ENCODE measurements around the gene PRLR. TPM values are rescaled to one million over a fixed set of nuclear protein-coding genes. Genes with fewer than 3 reads are reported as not detected.

The PRLR gene
- total and polyA plus RNA-seq, 2 of the 13 experiments (the other 11 are each of a cell fraction or from before 2014, with no cell fraction given) = 12.2 to 13.3 TPM

DNA sequence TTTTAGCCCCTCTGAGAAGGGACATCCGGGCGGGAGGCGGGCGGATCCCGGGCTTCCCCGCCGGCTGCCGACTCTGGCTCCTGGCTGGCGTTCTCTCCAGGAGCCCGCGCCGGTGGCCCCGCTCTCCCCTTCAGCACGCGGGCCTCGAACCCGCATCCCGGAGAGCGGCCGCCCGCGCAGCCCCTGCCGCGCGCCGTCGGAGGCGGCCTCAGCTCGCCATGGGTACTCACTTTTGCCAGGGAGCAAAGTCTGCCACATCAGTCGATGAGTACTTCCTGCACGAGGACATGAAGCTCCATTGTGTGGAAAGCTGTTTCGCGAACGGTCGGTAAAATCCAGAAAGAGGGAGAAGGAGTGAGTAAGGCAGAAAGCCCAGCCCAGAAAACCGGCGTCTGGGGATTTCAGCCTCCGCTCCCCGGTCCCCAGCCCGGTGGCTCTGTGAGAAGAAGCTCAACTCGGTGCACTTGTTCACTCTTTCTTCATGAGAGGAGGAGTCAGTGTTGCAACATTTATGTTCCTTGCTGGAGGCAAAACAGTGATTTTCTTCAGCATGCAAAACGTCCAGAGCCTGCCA lies at the start of gene PRLR (continued):
- TF ChIP-seq ZNF510 (CRISPR knock-in tag; IDR thresholded peaks at IDR 0.05; ENCODE audit: low read depth) (no peak), TGIF2 (CRISPR knock-in tag; IDR thresholded peaks at IDR 0.05) (no peak), ZNF672 (CRISPR knock-in tag; IDR thresholded peaks at IDR 0.05) (no peak), DRAP1 (CRISPR knock-in tag; IDR thresholded peaks at IDR 0.05) (peak; percentile 43; the same call in 1 of the 2 replicates), ZNF547 (CRISPR knock-in tag; IDR thresholded peaks at IDR 0.05) (no peak), POGZ (CRISPR knock-in tag; IDR thresholded peaks at IDR 0.05) (peak; percentile 57), ZNF781 (CRISPR knock-in tag; IDR thresholded peaks at IDR 0.05; ENCODE audit: borderline replicate concordance, not compliant biosample characterization) (no peak), PLRG1 (conservative IDR thresholded peaks at IDR 0.05) (no peak), PREB (CRISPR knock-in tag; IDR thresholded peaks at IDR 0.05) (no peak), SUZ12 (IDR thresholded peaks at IDR 0.05; ENCODE audit: low read depth, low read length) (no peak), ZFX (CRISPR knock-in tag; IDR thresholded peaks at IDR 0.05; ENCODE audit: low read depth) (no peak), RNF2 (conservative IDR thresholded peaks at IDR 0.05; ENCODE audit: low read depth) (peak; percentile 59; the same call in 1 of the 2 replicates), MAFG (CRISPR knock-in tag; IDR thresholded peaks at IDR 0.05) (no peak)
- TF ChIP-seq, protein P1, sequence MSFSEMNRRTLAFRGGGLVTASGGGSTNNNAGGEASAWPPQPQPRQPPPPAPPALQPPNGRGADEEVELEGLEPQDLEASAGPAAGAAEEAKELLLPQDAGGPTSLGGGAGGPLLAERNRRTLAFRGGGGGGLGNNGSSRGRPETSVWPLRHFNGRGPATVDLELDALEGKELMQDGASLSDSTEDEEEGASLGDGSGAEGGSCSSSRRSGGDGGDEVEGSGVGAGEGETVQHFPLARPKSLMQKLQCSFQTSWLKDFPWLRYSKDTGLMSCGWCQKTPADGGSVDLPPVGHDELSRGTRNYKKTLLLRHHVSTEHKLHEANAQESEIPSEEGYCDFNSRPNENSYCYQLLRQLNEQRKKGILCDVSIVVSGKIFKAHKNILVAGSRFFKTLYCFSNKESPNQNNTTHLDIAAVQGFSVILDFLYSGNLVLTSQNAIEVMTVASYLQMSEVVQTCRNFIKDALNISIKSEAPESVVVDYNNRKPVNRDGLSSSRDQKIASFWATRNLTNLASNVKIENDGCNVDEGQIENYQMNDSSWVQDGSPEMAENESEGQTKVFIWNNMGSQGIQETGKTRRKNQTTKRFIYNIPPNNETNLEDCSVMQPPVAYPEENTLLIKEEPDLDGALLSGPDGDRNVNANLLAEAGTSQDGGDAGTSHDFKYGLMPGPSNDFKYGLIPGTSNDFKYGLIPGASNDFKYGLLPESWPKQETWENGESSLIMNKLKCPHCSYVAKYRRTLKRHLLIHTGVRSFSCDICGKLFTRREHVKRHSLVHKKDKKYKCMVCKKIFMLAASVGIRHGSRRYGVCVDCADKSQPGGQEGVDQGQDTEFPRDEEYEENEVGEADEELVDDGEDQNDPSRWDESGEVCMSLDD (CRISPR knock-in tag; IDR thresholded peaks at IDR 0.05; ENCODE audit: borderline replicate concordance) = no peak
- TF ChIP-seq, protein P2, sequence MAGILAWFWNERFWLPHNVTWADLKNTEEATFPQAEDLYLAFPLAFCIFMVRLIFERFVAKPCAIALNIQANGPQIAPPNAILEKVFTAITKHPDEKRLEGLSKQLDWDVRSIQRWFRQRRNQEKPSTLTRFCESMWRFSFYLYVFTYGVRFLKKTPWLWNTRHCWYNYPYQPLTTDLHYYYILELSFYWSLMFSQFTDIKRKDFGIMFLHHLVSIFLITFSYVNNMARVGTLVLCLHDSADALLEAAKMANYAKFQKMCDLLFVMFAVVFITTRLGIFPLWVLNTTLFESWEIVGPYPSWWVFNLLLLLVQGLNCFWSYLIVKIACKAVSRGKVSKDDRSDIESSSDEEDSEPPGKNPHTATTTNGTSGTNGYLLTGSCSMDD (CRISPR knock-in tag; IDR thresholded peaks at IDR 0.05) = no peak
- TF ChIP-seq, protein P3, sequence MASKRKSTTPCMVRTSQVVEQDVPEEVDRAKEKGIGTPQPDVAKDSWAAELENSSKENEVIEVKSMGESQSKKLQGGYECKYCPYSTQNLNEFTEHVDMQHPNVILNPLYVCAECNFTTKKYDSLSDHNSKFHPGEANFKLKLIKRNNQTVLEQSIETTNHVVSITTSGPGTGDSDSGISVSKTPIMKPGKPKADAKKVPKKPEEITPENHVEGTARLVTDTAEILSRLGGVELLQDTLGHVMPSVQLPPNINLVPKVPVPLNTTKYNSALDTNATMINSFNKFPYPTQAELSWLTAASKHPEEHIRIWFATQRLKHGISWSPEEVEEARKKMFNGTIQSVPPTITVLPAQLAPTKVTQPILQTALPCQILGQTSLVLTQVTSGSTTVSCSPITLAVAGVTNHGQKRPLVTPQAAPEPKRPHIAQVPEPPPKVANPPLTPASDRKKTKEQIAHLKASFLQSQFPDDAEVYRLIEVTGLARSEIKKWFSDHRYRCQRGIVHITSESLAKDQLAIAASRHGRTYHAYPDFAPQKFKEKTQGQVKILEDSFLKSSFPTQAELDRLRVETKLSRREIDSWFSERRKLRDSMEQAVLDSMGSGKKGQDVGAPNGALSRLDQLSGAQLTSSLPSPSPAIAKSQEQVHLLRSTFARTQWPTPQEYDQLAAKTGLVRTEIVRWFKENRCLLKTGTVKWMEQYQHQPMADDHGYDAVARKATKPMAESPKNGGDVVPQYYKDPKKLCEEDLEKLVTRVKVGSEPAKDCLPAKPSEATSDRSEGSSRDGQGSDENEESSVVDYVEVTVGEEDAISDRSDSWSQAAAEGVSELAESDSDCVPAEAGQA (IDR thresholded peaks at IDR 0.05; ENCODE audit: low read depth) = 0 out of 2 replicates have a peak, but pooled peaks have one; percentile 21
- TF ChIP-seq, protein P3 (CRISPR knock-in tag; IDR thresholded peaks at IDR 0.05; ENCODE audit: borderline replicate concordance) = no peak
